Kidney glomerular epithelial cell (primary cell): ENCODE results near the gene OLA1.
A peak's percentile ranks its signal among the peaks of the same experiment; 100 is the strongest.

ENCODE experiments used
- DNase-seq: peaks from one replicate; lab custom pipeline; 2025; lab: John Stamatoyannopoulos, UW

Gene OLA1

DNA sequence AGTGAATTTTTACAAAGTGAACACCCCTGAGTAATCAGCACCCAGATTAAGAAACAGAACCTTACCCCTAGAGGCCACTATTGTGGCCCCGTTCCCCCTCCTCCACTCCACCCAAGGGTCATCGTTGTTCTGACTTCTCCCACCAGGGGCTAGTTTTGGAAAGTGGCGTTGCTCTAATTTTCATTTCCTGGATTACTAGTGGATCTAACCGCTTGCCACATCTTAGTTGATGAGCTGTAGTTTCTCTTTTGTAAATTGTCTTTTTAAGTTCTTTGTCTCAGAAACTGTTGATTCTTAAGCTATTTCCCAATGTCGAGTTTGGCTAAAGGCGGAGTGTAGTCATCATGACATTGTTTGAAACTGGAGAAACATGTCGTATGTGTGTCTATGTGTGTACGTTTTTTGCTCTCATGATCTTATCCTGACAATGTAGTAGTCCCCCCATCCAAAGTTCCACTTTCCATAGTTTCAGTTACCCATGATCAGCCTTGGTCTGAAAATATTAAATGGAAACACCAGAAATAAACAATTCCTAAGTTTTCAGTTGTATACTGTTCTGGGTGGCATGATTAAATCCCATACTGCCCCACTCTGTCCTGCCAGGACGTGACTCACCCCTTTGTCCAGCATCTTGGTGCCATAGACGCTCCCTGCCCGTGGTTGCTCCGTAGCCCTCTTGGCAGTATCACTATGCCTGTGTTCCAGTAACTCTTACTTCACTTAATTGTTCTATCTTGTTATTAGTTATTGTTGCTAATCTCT is 212.2 kb downstream of the OLA1 start:
- no peak for DNase-seq

DNA sequence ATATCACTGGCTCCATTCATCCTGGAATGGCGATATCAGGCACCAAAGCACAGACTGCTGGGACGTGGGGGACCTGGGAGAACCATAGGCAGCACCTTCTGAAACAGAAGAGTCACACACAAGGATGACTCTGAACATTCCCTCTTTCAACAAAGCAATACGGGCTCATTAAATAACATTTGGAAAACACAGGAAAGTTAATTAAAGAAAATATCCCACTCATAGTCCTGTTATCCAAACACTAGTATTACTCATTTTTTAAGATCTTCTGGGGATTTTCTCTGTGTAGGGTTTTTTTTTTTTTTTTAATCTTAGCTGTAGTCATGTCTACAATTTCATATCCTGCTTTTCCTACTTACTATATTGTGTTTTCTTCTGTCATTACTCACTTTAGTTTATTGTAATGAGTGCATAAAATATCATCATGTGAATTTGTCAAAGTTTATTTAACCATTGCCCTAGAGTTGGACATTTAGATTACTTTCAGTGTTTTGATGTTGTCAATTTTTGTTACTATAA is 213.2 kb downstream of the OLA1 start:
- peak; percentile 19 for DNase-seq

DNA sequence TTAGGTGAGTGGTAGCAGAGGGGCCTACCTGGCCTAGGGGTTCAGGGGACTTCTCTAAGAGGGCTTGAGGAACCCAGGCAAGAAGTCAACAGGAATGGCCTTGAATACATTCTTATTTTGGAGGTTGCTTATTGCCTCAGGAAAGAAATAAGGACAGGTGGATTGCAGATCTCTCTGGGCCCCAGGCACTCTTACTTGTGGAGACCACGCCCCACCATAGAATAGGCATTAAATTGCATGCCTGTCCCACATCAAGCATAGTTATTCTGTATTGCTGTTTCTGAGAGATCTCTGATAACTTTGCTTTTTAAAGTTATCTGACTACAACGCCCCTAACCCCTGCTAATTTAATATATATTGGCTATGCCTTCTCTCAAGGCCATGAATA is 215.2 kb downstream of the OLA1 start:
- no peak for DNase-seq

DNA sequence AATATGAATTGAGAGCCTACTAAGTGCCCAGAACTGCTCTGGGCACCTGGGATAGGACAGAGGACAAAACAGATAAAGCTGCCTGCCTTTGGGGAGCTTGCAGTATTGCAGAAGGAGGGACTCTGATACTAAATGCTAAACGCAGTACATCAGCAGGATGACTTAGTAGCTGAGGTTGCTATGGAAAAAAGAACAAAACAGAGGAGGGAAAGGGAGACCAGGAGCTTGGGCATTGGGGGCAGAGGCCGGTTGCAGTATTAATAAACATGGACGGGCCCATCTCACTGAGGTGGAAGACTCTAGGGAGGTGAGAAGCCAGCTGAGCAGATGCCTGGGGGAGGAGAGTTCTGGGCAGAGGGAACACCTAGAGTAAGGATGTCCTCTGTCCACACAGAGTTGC is 217.1 kb downstream of the OLA1 start:
- peak; percentile 36 for DNase-seq

DNA sequence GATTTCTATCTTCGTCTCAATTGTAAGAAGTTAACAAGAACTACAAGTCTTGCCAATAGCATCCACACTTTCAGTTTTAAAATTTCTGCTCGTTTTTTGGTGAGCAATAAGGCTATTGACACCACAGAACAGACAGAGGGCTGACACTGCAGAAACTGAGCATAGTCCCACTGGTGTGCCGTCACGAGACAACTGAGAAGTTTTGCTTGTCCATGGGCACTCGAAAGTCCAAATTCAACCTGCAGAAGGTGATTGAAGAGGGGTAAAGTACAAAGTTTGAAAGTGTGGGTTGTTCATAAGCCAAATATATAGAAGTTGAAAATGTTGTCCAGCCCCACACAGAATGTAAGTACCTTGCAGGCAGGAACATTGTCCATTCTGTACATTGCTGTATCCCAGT is 219.4 kb downstream of the OLA1 start:
- no peak for DNase-seq

DNA sequence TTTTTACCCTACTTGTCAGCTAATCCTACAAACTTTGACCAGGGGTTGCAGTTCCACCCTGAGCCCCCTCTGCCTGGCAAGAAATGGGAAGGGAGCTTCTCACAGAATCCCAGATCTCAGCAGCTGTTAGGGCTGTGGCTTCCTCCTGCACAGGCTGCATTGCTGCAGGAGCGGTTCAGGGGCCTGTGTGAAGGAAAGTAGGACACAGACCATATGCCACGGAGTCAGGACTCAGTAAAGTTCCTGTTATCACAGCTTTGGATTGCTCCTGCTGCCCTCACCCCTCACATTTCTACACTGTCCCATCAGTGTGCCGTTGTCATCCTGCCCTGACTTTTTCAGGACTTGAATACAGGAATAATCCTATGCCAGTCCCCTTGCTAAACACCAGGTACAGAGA is 220.4 kb downstream of the OLA1 start:
- no peak for DNase-seq

DNA sequence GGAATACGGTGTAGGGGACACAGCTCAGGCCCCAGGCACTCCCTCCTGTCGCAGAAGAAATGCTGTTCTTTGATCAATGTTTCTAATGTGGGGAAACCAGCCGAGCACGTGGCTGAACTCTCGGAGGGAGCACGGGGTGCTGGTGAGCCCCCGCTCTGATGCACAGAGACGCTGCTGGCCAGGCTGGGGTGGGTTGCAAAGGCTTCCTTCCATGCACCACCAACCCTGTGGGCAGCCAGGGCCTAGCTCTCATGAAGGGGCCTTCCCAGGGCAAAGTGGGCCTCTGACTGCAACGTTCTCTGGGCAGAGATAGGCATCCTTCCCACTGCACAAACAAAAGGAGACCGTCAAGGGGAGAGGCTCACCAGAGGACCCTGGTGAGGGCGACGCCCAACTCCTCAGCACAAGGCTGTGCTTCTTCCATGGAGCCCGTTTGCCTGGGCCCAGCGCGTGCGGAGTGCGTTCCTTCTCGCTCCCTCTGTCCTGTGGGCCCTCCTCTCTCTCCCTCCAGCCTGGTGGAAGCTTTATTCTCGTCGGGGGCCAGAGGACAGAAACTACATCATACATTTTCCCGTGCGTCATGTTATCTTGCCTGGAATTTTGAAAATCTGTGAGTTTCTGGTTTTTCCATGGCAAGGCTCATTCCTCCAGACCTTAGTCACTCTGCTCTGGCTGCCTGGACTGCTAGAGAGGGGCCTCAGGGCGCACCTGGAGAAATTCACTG is 222.0 kb downstream of the OLA1 start:
- DNase-seq, result no peak

DNA sequence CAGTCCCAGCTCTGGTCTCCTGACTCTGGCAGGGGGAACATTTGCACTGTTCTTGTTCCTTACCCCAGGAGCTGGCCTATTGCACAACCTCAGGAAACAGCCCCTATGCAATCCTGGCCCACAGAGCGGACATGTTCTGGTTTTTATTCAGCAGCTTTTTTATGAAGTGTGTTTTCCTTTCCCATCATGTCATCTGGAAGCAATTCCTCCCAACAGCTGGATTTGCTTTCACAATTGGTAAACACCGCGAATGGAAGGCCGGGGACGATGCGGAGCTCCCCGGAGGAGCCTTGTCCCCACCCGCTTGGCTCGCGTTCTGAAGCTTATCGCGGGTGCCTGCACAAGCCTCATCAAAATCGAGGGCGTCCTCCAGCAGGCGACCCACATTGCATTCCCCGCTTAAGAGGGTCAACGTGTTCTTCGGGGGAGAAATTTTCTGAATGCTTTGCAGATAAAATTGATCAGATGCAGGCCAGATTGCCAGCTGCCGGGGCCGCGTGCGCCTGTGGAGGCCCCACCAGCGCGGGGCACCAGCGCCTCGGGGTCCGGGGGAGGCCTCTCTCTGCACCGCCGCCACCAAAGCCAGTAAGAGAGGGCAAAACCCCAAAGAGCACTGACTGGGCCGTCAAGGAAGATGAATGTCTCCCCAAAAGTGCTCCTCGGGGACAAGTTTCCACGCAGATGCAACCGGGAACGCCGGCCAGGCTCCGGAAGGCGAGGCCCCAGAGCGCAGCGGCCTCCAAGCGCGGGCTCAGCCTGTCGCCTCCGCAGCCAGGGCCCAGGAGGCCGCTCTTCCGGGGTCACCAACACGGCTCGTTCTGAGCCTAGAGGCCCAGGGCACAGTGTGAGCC is 222.8 kb downstream of the OLA1 start:
- DNase-seq, result no peak

DNA sequence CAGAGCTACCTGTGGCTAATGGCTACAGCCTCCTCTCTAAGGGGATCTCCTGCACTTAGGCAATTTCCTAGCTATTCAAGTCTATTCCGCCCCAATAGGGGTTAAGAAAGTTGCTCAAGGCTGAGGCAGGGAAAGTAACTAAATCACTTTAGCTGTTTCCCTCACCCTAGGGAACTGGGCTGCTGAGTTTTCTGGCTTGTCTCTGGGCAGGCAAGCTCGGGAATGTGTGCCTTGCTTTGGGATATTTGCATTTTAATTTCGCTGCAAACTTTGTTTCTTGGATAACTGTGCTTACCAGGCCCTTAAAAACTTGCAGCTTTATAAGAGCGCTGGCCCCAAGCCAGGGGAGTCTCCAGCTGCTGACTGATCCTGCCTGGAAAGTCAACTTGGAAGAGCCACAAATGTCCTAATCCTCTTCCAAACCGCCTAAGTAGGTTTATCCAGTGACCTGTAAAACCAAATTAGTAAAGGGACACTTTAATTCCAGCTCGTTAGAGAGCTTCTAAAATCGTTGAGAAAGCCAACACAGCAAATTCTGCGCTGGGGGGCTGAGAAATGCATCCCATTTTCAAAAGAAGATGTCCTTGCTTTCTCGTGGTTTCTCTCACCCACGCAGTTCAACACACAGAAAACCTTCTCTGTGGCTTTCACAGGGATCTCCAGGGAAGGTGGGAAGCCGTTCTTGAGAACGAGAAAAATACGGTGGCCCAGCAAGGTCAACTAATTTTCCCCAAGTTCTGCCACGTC is 223.6 kb downstream of the OLA1 start:
- no peak for DNase-seq

DNA sequence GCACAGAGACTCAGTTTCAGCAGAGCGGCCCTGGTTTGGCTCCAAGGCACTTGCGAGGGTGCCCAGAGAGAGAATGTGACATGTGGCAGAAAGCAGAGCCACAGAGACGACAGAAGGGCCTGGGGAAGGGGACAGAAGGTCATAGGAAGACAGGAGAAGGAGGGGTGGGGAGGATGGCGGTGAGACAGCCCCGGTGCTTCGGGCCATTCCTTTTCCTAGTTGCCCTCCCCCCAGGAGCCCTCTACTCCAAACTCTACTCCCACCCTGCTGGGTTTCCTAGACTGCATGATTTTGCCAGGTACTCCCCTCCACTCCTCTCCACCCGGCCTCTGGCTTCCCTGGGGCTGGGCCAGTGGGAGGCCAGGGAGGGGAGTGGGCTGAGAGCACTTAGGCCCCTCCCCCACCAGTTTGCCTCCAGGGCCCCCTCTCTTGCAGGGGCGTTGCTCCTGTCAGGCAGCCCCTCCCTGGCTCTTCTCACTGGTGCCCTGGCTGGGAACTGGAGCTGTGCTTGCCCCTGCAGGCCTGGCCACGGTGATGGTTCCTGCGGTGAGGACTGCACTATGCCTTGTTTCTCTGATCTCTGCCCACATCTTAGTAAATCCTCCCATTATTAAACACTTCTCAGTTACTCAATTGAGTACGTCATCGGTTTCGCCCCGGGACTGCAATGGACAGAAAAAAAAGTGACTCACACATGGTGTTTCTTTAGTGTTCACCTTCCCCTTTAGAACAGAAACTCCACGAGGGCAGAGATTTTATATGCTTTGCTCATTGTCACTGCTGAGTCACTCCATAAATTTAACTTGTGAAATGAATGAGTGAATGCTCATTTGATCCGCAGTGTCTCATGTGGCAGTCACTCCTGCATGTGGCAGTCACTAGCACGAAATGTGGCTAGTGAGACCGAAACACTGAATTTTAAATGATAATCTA is 224.5 kb downstream of the OLA1 start:
- no peak for DNase-seq
